Vagina (tissue), 2 donors: ENCODE data around the gene SLPI. TPM values are rescaled to one million over a fixed set of nuclear protein-coding genes. Genes with fewer than 3 reads are reported as not detected.
A peak's percentile ranks its signal among the peaks of the same experiment; 100 is the strongest.

Source experiments
- DNase-seq, 2 donors: peaks; one replicate each; pipeline ENCODE4 v3.0.0-alpha.2; 2017; ENCODE audit errors: extremely low spot score in 2 of 2
- H3K27ac ChIP-seq: fragments of 200-600 bp; sonication (generic); one replicate; pipeline ENCODE4 v1.5.1; 2019
- H3K27me3 ChIP-seq: fragments of 200-600 bp; sonication (generic); one replicate; pipeline ENCODE4 v1.5.1; 2019
- H3K36me3 ChIP-seq, 2 donors: fragments of 200-600 bp; sonication (generic); one replicate each; pipeline ENCODE4 v1.5.1; 2017 to 2019
- H3K4me1 ChIP-seq: fragments of 200-600 bp; sonication (generic); one replicate; pipeline ENCODE4 v1.5.1; 2019
- H3K4me3 ChIP-seq, 2 donors: fragments of 200-600 bp; sonication (generic); 1 replicate in 1 of 2; 2 replicates in 1 of 2; pipeline ENCODE4 v1.5.1; 2016 to 2019
- H3K9me3 ChIP-seq: fragments of 200-600 bp; sonication (generic); one replicate; pipeline ENCODE4 v1.5.1; 2019
- CTCF ChIP-seq, 3 experiments: fragments of 450-650 bp in 2 of 3; fragments of 200-600 bp in 1 of 3; sonication (generic) in 1 of 3; IDR thresholded peaks; one replicate each; pipeline ENCODE4 v1.5.1; 2017 to 2019; ENCODE audit warnings: antibody characterized with exemption in 3 of 3, mild to moderate bottlenecking in 2 of 3, moderate library complexity in 2 of 3
- POLR2A ChIP-seq, 2 donors: fragments of 450-650 bp; IDR thresholded peaks; one replicate each; pipeline ENCODE4 v1.6.1; 2017; ENCODE audit warnings: antibody characterized with exemption in 2 of 2, mild to moderate bottlenecking in 2 of 2, moderate library complexity in 2 of 2
- POLR2AphosphoS5 ChIP-seq, 2 donors: sonication (generic); formaldehyde crosslinking; IDR thresholded peaks; one replicate each; pipeline ENCODE4 v1.9.0; 2017; ENCODE audit warnings: antibody characterized with exemption in 2 of 2, mild to moderate bottlenecking in 2 of 2, low read depth in 1 of 2; ENCODE audit not compliant: insufficient read depth in 1 of 2
- intact Hi-C: fragments of 100-400 bp; cut with DNase I; formaldehyde crosslinking; loops from one replicate; pipeline ENCODE4 v1.15.1; 2023
- total RNA-seq: library from RNA; depleted of rRNA; stranded (reverse); fragments of >200 nt; gene quantifications from one replicate; pipeline ENCODE4 v1.2.3, GENCODE V29; 2016

SLPI gene
- total RNA-seq, 1 donor from 2014 or later: 431 TPM

GRCh38 chr20:45293041-45294002, 39.0 kb upstream of the SLPI start:
- TF ChIP-seq POLR2A (IDR thresholded peaks at IDR 0.05): no peak
- TF ChIP-seq POLR2AphosphoS5 (IDR thresholded peaks at IDR 0.05; ENCODE audit: insufficient read depth in 1 of 2, low read depth in 1 of 2): no peak
- TF ChIP-seq CTCF (IDR thresholded peaks at IDR 0.05): peak; percentile 56 to 86 (median 83)
- DNase-seq: no peak
- Histone ChIP-seq H3K9me3 (no peaks in the 10 kb centered on the region), H3K27me3 (peaks cover 5% of the 10 kb centered on the region), H3K4me1 (peaks cover 13% of the 10 kb centered on the region), H3K4me3 (peak overlapping the region; percentile 50 to 64), H3K27ac (peak overlapping the region; percentile 23), H3K36me3 (no peaks in the 10 kb centered on the region)
- intact Hi-C loops: no loop called here

GRCh38 chr20:45292343-45292742, 38.0 kb upstream of the SLPI start:
- H3K36me3 ChIP-seq: no peaks in the 10 kb centered on the region
- TF ChIP-seq POLR2AphosphoS5 (IDR thresholded peaks at IDR 0.05; ENCODE audit: insufficient read depth in 1 of 2, low read depth in 1 of 2) (no peak), CTCF (IDR thresholded peaks at IDR 0.05) (no peak), POLR2A (IDR thresholded peaks at IDR 0.05) (no peak)
- intact Hi-C loops: no loop called here
- H3K9me3 ChIP-seq: no peaks in the 10 kb centered on the region
- no peak for DNase-seq
- H3K27ac ChIP-seq: no peak overlapping the region
- peaks cover 13% of the 10 kb centered on the region for H3K4me1 ChIP-seq
- no peak overlapping the region for H3K4me3 ChIP-seq
- peaks cover 5% of the 10 kb centered on the region for H3K27me3 ChIP-seq

- Histone ChIP-seq H3K4me1 (peaks cover 13% of the 10 kb centered on the region), H3K9me3 (no peaks in the 10 kb centered on the region), H3K4me3 (no peak overlapping the region), H3K36me3 (no peaks in the 10 kb centered on the region), H3K27ac (no peak overlapping the region), H3K27me3 (peaks cover 5% of the 10 kb centered on the region)
- TF ChIP-seq POLR2AphosphoS5 (IDR thresholded peaks at IDR 0.05; ENCODE audit: insufficient read depth in 1 of 2, low read depth in 1 of 2) (no peak), POLR2A (IDR thresholded peaks at IDR 0.05) (no peak), CTCF (IDR thresholded peaks at IDR 0.05) (no peak)
- intact Hi-C loops: no loop called here
- no peak for DNase-seq
Observed at GRCh38 chr20:45291526-45291925, 37.2 kb upstream of the SLPI start.

DNA sequence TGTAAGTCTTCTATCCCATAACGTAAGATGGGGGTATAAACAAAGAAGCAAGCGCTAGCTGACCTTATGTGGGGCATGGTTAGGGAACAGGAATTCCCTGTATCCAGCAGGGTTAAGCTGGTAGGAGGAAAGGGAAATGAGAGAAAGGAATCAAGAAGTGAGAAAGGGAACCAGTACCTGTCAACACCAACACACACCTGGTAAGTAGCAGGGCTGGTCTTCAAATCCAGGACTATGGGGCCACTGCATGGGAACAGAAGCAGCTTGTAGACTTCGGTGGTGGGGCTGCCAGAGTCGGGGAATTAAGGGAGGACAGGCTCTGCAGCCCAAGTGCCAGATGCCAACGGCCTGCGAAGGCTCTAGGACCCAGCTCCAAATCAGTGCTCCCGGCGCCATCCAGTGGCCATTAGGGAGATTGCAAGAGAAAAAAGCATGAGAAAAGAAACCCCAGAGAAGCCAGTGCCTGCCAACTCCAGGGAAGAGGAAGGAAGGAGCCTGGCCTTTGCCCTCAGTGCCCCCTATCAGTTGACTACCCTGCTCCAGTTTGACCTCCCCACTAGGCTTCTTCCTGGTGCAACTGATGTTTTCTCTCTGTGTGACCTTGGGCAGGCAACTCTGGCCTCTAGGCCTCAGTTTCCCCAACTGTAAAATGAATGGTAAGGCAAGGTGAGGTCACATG, 36.5 kb upstream of the SLPI start:
- Histone ChIP-seq H3K4me3 (no peak overlapping the region), H3K27me3 (peaks cover 5% of the 10 kb centered on the region), H3K9me3 (no peaks in the 10 kb centered on the region), H3K4me1 (peaks cover 13% of the 10 kb centered on the region), H3K36me3 (no peaks in the 10 kb centered on the region), H3K27ac (no peak overlapping the region)
- TF ChIP-seq CTCF (IDR thresholded peaks at IDR 0.05) (peak; percentile 63 to 77 (median 72)), POLR2A (IDR thresholded peaks at IDR 0.05) (no peak)
- no peak for DNase-seq
- intact Hi-C loops: no loop called here
